Gastroesophageal sphincter (tissue), 3 donors: ENCODE data around the gene TCN1.

Source experiments
- CTCF ChIP-seq, 4 experiments: fragments of 200-600 bp in 2 of 4; fragments of 450-650 bp in 2 of 4; sonication (generic) in 1 of 4; IDR thresholded peaks; one replicate each; pipeline ENCODE4 v1.5.1; 2017 to 2019; ENCODE audit warnings: antibody characterized with exemption in 4 of 4, mild to moderate bottlenecking in 2 of 4, moderate library complexity in 2 of 4
- POLR2AphosphoS5 ChIP-seq: sonication (generic); formaldehyde crosslinking; IDR thresholded peaks from one replicate; pipeline ENCODE4 v1.6.1; 2017; ENCODE audit warnings: antibody characterized with exemption

GRCh38 chr11:59804061-59804460 lies 62.2 kb downstream of the TCN1 start:
- TF ChIP-seq CTCF (IDR thresholded peaks at IDR 0.05) (no peak), POLR2AphosphoS5 (no peak)
